Measurements from ENCODE around the gene DENND4A.

DNA sequence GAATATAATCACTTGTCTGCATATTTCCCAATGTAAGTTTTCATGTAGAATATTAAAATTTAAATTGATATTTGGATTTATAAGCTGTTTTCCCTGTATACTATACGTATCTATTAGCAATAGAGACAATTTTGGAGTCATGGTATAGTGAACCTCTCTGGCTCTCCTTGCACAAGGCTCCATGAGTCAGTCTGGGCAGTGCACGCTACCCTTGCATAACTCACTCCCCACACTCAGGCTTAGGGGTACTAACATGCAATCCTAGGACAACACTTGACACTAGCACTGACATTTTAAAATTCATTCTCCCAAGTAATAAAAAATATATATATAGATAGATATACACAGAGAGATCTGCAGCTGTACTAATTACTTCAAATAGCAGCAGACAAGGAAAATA, 131.2 kb downstream of the DENND4A start:
- no peak for TF ChIP-seq POLR2AphosphoS5 (IDR thresholded peaks at IDR 0.05; ENCODE audit: low read depth, low read length)
- TF ChIP-seq POLR2A (IDR thresholded peaks at IDR 0.05; ENCODE audit: low read depth, low read length): no peak
- no peak for TF ChIP-seq TAF1 (IDR thresholded peaks at IDR 0.05; ENCODE audit: borderline replicate concordance, low read depth, low read length)

Data from GM12892 (cell line).